GM18508 (cell line): ENCODE measurements around the gene SUPT4H1.

ENCODE experiments used
- ATAC-seq: cut with Tn5 transposase; IDR thresholded peaks from one replicate; pipeline ENCODE4 v1.9.1; 2021; ENCODE audit warnings: moderate number of reproducible peaks; ENCODE audit not compliant: insufficient read depth, unreplicated experiment

Gene SUPT4H1

GRCh38 chr17:58309918-58310259 is 42.1 kb downstream of the SUPT4H1 start:
- no peak for ATAC-seq

- no peak for ATAC-seq
These were observed 42.8 kb downstream of the SUPT4H1 start for GRCh38 chr17:58308985-58309917.

- no peak for ATAC-seq
These were observed 43.6 kb downstream of the SUPT4H1 start for GRCh38 chr17:58308173-58308984.

GRCh38 chr17:58307468-58308172 is 44.4 kb downstream of the SUPT4H1 start:
- ATAC-seq = no peak

- no peak for ATAC-seq
These were observed 45.7 kb downstream of the SUPT4H1 start for GRCh38 chr17:58306131-58306951.

- no peak for ATAC-seq
These were observed 46.4 kb downstream of the SUPT4H1 start for GRCh38 chr17:58305626-58306025.

- no peak for ATAC-seq
These were observed 47.1 kb downstream of the SUPT4H1 start for GRCh38 chr17:58304750-58305486.

GRCh38 chr17:58303971-58304749 is 47.8 kb downstream of the SUPT4H1 start:
- no peak for ATAC-seq

GRCh38 chr17:58302919-58303585 is 48.9 kb downstream of the SUPT4H1 start:
- no peak for ATAC-seq

GRCh38 chr17:58302171-58302918 is 49.7 kb downstream of the SUPT4H1 start:
- ATAC-seq = no peak

- no peak for ATAC-seq
These were observed 50.4 kb downstream of the SUPT4H1 start for GRCh38 chr17:58301504-58302150.

GRCh38 chr17:58300336-58300735 is 51.7 kb downstream of the SUPT4H1 start:
- ATAC-seq = no peak
